Omental fat pad (tissue), 4 donors: ENCODE results near the gene KCNJ5. TPM values are rescaled to one million over a fixed set of nuclear protein-coding genes. Genes with fewer than 3 reads are reported as not detected.

ENCODE experiments used
- ATAC-seq: fragments of 150-250 bp; one replicate; pipeline ENCODE4 v1.9.1; 2016; ENCODE audit warnings: mild to moderate bottlenecking, moderate library complexity; ENCODE audit not compliant: low FRiP score
- DNase-seq: peaks from one replicate; pipeline ENCODE4 v3.0.0-alpha.2; 2019; ENCODE audit warnings: low spot score
- CTCF ChIP-seq, 3 donors: fragments of 450-650 bp; IDR thresholded peaks; one replicate each; pipeline ENCODE4 v1.5.1; 2016 to 2017; ENCODE audit warnings: antibody characterized with exemption in 3 of 3, mild to moderate bottlenecking in 3 of 3, moderate library complexity in 2 of 3
- total RNA-seq, 4 donors: library from RNA; depleted of rRNA; stranded (reverse); fragments of >200 nt; gene quantifications; one replicate each; pipeline ENCODE4 v1.1.0, GENCODE V29; 2016

Gene KCNJ5
- total RNA-seq = 10 to 100 TPM in 1 of 4 donors, 1 to 10 TPM in 3; 1.5 to 12.1 (median 3.0) TPM

- DNase-seq (no peak), ATAC-seq (peak; percentile 37)
Observed at GRCh38 chr11:128890543-128891368, at the start of gene KCNJ5. KCNJ5 (plus strand) TSS chr11:128891356; CDS start chr11:128911274, 19,918 bp downstream.

GRCh38 chr11:128841461-128842072 lies 49.6 kb upstream of the KCNJ5 start:
- DNase-seq = no peak
- no peak for TF ChIP-seq CTCF (IDR thresholded peaks at IDR 0.05)
- ATAC-seq = no peak

More at GRCh38 chr11:128890543-128891368, at the start of gene KCNJ5:
- TF ChIP-seq CTCF (IDR thresholded peaks at IDR 0.05) = no peak

GRCh38 chr11:128843198-128843785 lies 47.9 kb upstream of the KCNJ5 start:
- DNase-seq (no peak), ATAC-seq (no peak)
- TF ChIP-seq CTCF (IDR thresholded peaks at IDR 0.05) = no peak

GRCh38 chr11:128845334-128845780 lies 45.8 kb upstream of the KCNJ5 start:
- DNase-seq (no peak), ATAC-seq (no peak)
- no peak for TF ChIP-seq CTCF (IDR thresholded peaks at IDR 0.05)

- no peak for DNase-seq
- no peak for TF ChIP-seq CTCF (IDR thresholded peaks at IDR 0.05)
- no peak for ATAC-seq
Observed at GRCh38 chr11:128846985-128847384, 44.2 kb upstream of the KCNJ5 start.

- DNase-seq (peak; percentile 47), ATAC-seq (no peak)
Observed at GRCh38 chr11:128848815-128849455, 42.2 kb upstream of the KCNJ5 start.

More at GRCh38 chr11:128848815-128849455, 42.2 kb upstream of the KCNJ5 start:
- TF ChIP-seq CTCF (IDR thresholded peaks at IDR 0.05) = peak in 1 of 3 donors; percentile 17
